HG03064 (cell line): Measurements from ENCODE around the gene FIGNL2.
"Not testable (repeated sequence)": the region's sequence is repeated elsewhere in the genome, so short reads cannot be mapped to it uniquely, and the experiment has no call there.

Experiments
- ATAC-seq: cut with Tn5 transposase; IDR thresholded peaks from one replicate; pipeline ENCODE4 v1.9.1; 2021; ENCODE audit warnings: low read depth; ENCODE audit not compliant: unreplicated experiment

The FIGNL2 gene

GRCh38 chr12:51818566-51819300, 29.8 kb downstream of the FIGNL2 start:
- ATAC-seq = no peak

DNA sequence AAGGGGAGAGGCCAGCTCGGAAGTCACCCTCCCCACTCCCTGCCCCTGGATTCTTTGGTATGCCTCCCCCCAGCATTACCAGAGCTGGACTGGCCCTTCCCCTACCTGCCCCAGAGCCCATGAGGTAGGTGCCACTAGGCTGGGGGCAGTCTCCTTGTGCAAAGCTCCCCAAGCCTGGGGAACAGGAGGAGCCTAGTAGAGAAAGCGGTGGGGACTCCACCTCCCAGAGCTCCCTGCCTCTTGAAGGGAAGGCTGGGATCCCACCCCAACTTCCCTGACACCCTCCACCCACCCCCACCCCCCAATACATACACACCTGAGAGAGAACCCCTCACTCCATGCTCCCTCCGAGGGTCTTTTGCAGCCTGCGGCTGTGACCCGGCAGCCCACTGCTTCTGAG, 30.4 kb downstream of the FIGNL2 start:
- no peak for ATAC-seq

DNA sequence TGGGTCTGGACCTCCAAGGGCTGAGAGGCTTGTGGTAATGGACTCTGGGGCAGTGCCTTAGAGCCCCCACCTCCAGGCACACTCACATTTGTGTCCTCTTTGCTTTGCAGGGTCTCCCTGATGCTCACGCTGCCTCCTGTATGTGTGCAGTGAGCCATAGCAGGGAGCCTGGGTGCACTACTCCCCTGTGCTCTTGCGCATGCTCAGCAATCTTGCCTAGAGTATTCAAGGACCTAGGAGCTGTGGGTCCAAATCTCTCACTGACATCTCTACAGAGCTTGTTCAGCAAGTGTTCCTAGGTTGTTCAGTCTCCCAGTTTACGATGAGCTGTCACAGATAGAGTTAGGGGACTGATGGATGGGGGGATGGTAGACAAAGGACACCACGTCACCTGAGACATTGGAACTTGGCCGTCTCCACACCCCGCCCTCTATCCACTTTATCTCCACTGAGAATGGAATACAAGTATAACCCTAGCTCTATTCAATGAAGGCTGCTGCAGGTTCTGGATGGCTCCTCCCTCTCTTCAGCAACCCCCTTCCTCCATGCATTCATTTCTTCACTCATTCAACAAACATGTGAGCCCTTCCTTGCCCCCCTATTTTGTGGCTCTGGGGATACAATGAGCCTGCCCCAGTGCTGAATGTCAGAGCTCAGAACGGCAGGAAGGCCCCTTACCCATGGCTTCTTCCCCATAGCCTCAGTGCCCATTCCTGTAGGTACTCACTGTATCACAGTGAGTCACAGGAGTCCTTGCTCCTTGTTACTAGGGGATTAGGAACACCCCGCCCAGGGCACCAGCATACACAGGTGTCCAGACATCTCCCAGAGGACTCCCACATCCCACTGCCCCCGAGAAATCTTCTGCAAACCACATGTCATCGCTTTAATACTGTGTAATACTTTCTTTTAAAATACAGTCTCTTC, 31.2 kb downstream of the FIGNL2 start:
- ATAC-seq = no peak

- ATAC-seq = no peak
These were observed 32.9 kb downstream of the FIGNL2 start for GRCh38 chr12:51815571-51815970.

GRCh38 chr12:51814311-51815088, 34.0 kb downstream of the FIGNL2 start:
- no peak for ATAC-seq

GRCh38 chr12:51813931-51814310, 34.6 kb downstream of the FIGNL2 start:
- no peak for ATAC-seq

GRCh38 chr12:51812871-51813270, 35.6 kb downstream of the FIGNL2 start:
- no peak for ATAC-seq

DNA sequence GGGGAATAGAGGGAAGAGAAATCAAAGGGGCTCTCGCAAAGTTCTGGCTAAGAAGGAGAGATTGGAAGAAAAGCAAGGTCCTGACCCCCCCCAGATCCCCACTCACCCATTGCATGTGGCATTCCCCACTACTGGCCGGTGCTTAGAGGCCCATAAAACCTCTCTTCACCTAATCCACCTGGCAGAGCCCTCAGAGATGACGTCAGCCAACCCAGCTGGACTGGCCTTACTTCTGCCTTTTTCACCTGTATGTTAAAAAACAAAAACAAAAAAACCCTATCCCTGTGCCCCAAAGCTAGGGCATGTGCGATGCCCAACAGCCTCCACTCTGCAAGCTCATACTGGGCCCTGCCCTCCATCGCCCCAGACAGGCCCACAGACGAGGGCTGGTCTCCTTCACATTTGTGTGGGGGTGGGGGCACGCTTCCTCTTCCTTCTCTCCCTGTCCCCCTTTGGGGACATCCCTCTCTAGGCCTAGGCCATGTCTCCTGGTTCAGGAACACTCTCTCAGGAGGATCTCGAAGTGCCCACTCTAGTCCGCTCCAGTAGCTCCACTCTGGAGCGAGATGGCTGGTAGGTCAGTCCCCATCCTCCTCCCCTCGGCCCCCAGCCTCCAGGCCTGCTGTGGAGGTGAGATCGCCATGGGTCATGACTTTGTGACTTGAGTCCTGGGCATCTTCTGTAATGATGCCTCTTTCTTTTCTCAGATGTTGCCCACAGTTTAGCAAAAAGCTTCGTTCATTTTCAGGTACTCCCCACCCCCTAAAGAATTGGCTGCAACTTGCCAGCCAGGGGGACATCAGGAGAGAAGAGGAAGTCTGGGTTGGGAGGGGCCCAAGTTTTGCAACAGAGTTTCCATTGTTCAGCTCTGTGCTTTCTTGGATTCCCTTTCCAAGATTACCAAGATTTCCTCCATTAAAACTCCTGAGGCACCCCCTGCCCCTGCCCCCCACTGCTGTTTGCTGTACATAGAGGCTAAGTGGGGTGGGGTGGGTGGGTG, 37.0 kb downstream of the FIGNL2 start:
- ATAC-seq = no peak

- no peak for ATAC-seq
These were observed 39.3 kb downstream of the FIGNL2 start for GRCh38 chr12:51809193-51809592.

GRCh38 chr12:51806896-51807295, 41.6 kb downstream of the FIGNL2 start:
- ATAC-seq = no peak

DNA sequence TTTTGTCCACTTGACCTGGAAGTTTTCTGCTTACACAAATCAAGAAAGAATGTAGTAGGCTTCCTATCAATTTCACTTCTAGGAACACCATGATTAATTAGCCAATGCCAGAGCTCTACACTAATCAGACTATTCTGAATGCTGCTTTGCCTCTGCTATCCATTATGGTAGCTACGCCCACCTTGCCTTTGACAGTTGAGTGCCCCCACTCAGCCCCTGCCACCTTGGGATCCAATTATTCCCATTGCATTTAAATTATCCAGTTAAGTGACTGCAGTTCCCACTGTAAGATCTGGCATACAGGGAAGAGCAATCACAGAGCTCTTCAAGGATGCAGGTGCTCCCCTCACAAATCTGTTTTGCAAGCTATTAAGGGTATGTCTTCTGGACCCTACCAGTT, 47.5 kb downstream of the FIGNL2 start:
- ATAC-seq = no peak

GRCh38 chr12:51798501-51798900, 50.0 kb downstream of the FIGNL2 start:
- ATAC-seq = no peak

- ATAC-seq = not testable (repeated sequence)
These were observed 50.5 kb downstream of the FIGNL2 start for GRCh38 chr12:51798051-51798450.

GRCh38 chr12:51797301-51797700, 51.2 kb downstream of the FIGNL2 start:
- no peak for ATAC-seq

DNA sequence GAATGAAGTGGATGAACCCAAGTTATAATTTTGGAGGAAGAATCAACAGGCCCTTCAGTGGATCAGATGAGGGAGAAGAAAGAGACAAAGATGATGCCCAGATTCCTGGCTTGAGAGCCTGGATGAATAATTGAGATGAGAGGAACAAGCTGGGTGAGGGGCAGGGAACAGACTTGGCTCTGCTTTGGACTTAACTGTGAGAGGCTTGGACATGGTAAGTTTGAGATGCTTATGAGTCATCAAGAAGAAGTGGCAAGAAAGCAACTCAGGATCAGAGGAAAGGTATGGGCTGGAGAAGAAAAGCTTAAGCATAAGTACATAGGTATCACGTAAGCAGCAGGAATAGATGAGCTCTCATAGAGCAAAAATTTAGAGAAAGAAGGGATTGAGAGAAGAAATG, 55.3 kb downstream of the FIGNL2 start:
- no peak for ATAC-seq

GRCh38 chr12:51792417-51792816, 56.1 kb downstream of the FIGNL2 start:
- no peak for ATAC-seq

DNA sequence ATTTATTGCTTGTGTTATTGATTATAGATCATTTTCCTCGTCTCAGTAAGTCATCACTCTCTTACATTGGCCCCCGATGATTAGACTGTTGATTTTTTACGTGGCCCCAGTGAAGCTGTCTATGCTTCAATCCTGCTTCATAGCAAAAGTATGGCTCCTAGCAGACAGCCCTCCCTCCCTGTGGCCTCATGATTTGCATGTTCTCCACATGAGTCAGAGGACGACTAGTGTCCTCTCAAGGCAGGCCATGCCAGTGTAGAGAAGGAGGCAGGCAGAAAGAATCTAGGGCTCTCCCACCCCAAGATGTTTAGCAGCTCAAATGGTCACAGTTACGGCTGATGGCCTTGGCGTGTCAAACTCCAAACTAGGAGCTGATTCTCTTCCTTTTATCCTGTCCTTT, 59.6 kb downstream of the FIGNL2 start:
- no peak for ATAC-seq

DNA sequence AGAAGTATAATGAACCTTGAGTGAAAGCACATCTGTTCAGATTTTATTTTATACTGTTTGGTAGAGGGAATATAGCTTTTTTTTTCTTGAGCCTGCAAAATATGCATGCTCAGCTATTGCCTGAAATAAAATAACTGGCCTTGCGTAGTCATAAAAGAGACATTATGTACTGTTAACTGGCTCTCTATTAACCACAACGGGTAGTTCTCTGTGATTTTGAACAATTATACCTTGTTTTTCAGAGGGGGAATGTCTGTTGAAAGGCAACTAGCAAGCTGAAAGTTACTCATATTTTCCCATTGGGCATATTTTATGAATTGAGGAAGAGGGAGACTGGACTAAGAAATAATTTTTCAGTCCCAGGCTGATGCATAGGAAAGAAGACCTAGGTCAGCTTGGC, 62.6 kb downstream of the FIGNL2 start:
- ATAC-seq = no peak

GRCh38 chr12:51784688-51785087, 63.8 kb downstream of the FIGNL2 start:
- ATAC-seq = no peak

GRCh38 chr12:51779876-51780275, 68.6 kb downstream of the FIGNL2 start:
- ATAC-seq = no peak
